ENCODE data around the gene DSG1.

- TF ChIP-seq POLR2A (IDR thresholded peaks at IDR 0.05) (no peak), CTCF (IDR thresholded peaks at IDR 0.05) (no peak)
These were observed 55.7 kb downstream of the DSG1 start for GRCh38 chr18:31373641-31374040.

Measured in prostate gland (tissue), 2 donors.